GM19395 (cell line): Measurements from ENCODE around the gene EML6.
"Not testable (repeated sequence)": the region's sequence is repeated elsewhere in the genome, so short reads cannot be mapped to it uniquely, and the experiment has no call there.

Experiments used
- ATAC-seq: cut with Tn5 transposase; IDR thresholded peaks from one replicate; pipeline ENCODE4 v1.9.1; 2021; ENCODE audit warnings: mild to moderate bottlenecking, moderate library complexity; ENCODE audit not compliant: unreplicated experiment

Gene EML6

GRCh38 chr2:54723131-54723995 lies at the start of gene EML6:
Gene EML6 (plus strand): TSS chr2:54723662. CDS start chr2:54725062, 1,400 bp downstream.
- ATAC-seq = peak; percentile 99

GRCh38 chr2:54675281-54675680 lies 48.2 kb upstream of the EML6 start:
- no peak for ATAC-seq

GRCh38 chr2:54675738-54676137 lies 47.7 kb upstream of the EML6 start:
- no peak for ATAC-seq

GRCh38 chr2:54676656-54677055 lies 46.8 kb upstream of the EML6 start:
- ATAC-seq = no peak

- ATAC-seq = no peak
These were observed 45.8 kb upstream of the EML6 start for GRCh38 chr2:54677476-54678265.

- ATAC-seq = no peak
These were observed 44.7 kb upstream of the EML6 start for GRCh38 chr2:54678719-54679118.

GRCh38 chr2:54680397-54681041 lies 42.9 kb upstream of the EML6 start:
- ATAC-seq = peak; percentile 75

GRCh38 chr2:54681416-54681815 lies 42.0 kb upstream of the EML6 start:
- no peak for ATAC-seq

GRCh38 chr2:54683596-54683995 lies 39.9 kb upstream of the EML6 start:
- no peak for ATAC-seq

GRCh38 chr2:54685263-54685775 lies 38.1 kb upstream of the EML6 start:
- ATAC-seq = no peak

- ATAC-seq = no peak
These were observed 35.8 kb upstream of the EML6 start for GRCh38 chr2:54687595-54688152.

GRCh38 chr2:54691445-54692135 lies 31.9 kb upstream of the EML6 start:
- no peak for ATAC-seq

- ATAC-seq = no peak
These were observed 30.9 kb upstream of the EML6 start for GRCh38 chr2:54692556-54692955.

- ATAC-seq = no peak
These were observed 28.1 kb upstream of the EML6 start for GRCh38 chr2:54695378-54695777.

GRCh38 chr2:54697934-54698333 lies 25.5 kb upstream of the EML6 start:
- no peak for ATAC-seq

GRCh38 chr2:54698926-54699325 lies 24.5 kb upstream of the EML6 start:
- ATAC-seq = not testable (repeated sequence)

- no peak for ATAC-seq
These were observed 23.8 kb upstream of the EML6 start for GRCh38 chr2:54699665-54700064.

- no peak for ATAC-seq
These were observed 22.4 kb upstream of the EML6 start for GRCh38 chr2:54701029-54701428.

GRCh38 chr2:54704238-54704637 lies 19.2 kb upstream of the EML6 start:
- no peak for ATAC-seq
